T-helper 22 cell (primary cell): ENCODE data around the gene NPC1.
"Not testable (repeated sequence)": the region's sequence is repeated elsewhere in the genome, so short reads cannot be mapped to it uniquely, and the experiment has no call there.

Source experiments
- DNase-seq: peaks from one replicate; pipeline ENCODE4 v3.0.0-alpha.2; 2020; ENCODE audit warnings: low read depth

NPC1 gene

DNA sequence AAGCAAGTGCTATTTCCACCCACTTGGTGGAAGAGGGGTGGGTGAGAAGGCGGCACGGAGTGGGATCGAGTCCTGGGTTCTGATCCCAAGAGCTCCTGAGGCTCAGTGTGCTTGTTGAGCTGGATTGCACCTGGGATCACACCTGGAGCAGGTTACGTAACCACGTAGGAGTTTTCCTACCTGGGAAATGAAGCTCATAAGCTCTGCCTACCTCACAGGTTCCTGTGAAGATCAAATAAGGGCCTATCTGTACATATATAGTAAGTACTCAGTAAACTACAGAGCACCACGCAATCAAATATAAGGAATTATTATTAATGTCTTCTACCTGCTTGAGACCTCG, 11.0 kb downstream of the NPC1 start:
- DNase-seq: no peak

- DNase-seq: no peak
Observed at GRCh38 chr18:23574611-23575308, 11.5 kb downstream of the NPC1 start.

GRCh38 chr18:23573626-23574431, 12.5 kb downstream of the NPC1 start:
- peak; percentile 30 for DNase-seq

DNA sequence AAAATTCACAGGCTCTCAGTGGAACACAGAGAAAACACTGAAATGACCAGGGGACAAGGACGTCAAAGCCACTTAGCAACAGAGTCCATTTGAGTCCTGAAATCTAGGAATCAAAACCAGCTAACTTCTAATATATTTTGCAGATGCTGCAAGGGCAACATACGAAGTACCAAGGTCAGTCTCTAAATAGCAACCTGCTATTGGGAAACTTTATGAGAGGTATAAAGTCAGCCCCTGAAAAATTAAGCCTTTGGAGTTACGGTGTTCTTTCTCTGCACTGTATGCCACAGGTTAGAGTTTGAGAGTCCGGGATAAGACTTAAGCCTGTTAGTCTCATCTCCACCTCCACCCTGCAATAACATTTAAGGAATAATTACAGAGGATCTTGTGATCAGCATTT, 13.3 kb downstream of the NPC1 start:
- no peak for DNase-seq

- DNase-seq: no peak
Observed at GRCh38 chr18:23572570-23572969, 13.7 kb downstream of the NPC1 start.

GRCh38 chr18:23572012-23572411, 14.3 kb downstream of the NPC1 start:
- DNase-seq: no peak

GRCh38 chr18:23570912-23571504, 15.3 kb downstream of the NPC1 start:
- DNase-seq: no peak

- no peak for DNase-seq
Observed at GRCh38 chr18:23569299-23570063, 16.8 kb downstream of the NPC1 start.

GRCh38 chr18:23568281-23569138, 17.8 kb downstream of the NPC1 start:
- DNase-seq: no peak

- DNase-seq: no peak
Observed at GRCh38 chr18:23567671-23568070, 18.6 kb downstream of the NPC1 start.

GRCh38 chr18:23565916-23566547, 20.3 kb downstream of the NPC1 start:
- no peak for DNase-seq

DNA sequence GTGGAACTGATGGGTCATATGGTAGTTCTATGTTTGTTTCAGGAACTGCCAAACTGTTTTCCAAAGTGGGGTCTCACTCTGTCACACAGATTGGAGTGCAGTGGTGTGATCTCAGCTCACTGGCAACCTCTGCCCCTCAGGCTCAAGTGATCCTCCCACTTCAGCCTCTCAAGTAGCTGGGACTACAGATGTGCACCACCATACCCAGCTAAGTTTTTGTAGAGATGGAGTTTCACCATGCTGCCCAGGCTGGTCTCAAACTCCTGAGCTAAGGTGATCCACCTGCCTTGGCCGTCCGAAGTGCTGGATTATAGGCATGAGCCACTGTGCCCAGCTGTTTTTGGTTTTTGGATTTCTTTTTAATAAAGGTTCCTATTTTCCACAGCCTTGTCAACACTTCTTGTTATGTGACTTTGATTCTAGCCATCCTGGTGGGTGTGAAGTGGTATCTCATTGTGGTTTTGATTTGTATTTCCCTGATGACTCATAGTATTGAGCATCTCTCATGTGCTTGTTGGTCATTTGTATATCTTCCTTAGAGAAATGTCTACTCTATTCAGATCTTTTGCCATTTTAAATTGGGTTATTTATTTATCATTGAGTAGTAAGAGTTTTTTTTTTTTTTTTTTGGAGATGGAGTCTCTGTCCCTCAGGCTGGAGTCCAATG, 22.8 kb downstream of the NPC1 start:
- DNase-seq: no peak

DNA sequence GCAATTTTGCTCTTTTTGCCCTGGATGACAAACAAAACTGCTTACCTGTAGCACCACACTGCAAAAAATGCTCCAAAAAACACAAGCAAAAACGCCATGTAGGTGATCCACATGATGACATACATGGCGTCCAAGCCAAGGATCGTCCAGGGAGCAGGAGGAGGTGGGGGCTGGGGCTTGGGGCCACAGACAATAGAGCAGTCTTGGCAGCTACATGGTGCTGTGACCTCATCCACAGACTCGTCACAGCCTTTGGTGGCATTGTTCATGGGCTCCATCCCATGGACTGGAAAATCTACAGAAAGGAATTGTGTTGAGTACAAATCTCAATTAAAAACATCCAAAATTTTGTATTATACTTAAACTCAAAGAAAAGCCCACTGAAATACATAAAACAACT, 26.1 kb downstream of the NPC1 start:
- DNase-seq: no peak

GRCh38 chr18:23557511-23557910, 28.8 kb downstream of the NPC1 start:
- DNase-seq: not testable (repeated sequence)

DNA sequence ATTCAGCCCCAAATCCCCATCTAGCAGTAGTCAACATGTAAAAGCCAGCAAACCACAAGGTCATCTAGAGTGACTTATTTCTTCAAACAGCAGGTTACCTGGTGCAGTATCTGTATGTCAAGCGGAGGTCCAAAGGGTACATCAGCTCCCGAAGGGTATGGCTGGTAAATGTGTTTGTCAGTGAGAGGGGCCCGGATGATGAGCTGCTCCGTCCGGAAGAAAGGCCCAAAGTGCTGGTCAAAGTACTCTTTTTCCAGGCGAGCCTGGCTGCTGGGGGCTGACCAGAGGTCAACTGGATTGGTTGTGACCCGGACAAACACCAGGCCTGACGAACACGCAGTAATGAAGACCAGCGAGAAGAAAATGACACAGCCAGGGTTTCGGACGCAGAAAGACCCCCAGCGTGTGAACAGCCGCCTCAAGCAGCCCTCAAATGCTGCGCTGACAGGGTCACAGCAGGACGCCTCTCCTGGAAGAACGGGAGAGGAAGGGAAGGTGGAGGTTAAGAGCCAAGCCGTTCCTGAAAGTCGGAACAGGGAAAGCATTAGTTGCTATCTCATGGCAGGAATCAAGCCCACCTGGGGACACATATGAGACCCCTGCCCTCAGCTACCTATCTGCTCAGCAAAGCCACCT, 30.0 kb downstream of the NPC1 start:
- no peak for DNase-seq

DNA sequence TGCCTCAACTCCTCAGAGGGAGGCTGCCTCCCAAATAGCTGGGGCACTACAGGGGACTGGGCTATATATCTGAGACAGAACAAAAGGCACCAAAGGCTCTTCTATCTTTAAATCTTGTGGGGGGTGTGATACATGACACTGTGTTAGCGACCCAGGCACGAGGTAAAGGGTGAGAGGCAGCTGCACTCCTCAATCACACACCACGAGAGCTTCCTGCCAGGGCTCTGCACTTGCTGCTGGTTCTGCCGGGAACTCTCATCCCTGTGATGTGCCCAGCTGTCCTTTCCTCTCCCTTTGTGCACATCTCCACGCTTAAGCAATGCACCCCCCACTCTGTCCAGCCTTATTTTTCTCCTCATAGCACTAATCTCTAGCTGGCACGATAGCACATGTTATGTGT, 32.4 kb downstream of the NPC1 start:
- no peak for DNase-seq

GRCh38 chr18:23552505-23552904, 33.8 kb downstream of the NPC1 start:
- no peak for DNase-seq

DNA sequence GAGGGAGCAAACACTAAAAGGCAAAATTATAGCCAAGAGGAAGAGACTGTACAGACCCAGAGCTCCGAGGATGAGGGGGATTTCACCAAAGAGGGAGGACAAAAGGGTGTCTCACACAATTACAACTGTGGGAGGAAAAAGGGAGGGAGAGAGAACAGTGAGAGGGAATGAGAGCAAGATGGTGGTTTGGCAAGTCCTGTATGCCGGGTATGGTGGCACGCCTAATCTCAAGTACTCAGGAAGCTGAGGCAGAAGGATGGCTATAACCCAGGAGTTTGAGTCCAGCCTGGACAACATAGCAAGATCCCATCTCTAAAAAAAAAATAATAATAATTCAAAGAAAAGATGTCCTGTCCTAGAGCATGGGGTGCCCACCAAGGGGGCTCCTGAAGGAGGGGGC, 34.3 kb downstream of the NPC1 start:
- DNase-seq: no peak

DNA sequence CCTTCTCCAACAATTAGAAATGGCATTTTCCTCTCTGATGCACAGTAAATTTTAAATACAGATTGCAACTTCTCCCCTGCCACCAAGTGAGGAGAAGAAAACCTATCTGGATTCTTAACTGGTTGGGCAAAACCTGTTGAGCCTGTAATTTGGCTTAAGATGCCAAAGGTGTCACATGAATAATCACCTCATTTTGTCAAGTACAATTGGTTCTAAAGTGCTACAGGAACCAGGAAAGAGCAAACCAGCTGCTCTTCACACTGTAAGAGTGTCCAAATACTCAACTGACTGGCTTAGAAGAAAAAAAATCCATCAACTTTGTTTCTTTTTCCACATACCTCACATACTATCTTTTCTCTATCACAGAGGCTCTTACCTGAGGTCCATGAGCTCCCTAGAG, 35.4 kb downstream of the NPC1 start:
- no peak for DNase-seq

GRCh38 chr18:23548719-23549118, 37.6 kb downstream of the NPC1 start:
- no peak for DNase-seq
